NCI-H526 treated with DMSO at 0.1 percent for 48 hours (cell line): Measurements from ENCODE around the gene TRAF7.
"Not testable (repeated sequence)": the region's sequence is repeated elsewhere in the genome, so short reads cannot be mapped to it uniquely, and the experiment has no call there.

ENCODE experiments used
- DNase-seq: peaks from one replicate; lab custom pipeline; 2025; lab: John Stamatoyannopoulos, UW

TRAF7 gene

GRCh38 chr16:2155091-2155950 is at the start of gene TRAF7:
Gene TRAF7, plus strand, starts transcription at chr16:2155782. Its CDS starts 8,139 bp downstream, at chr16:2163921.
- peak; percentile 97 for DNase-seq

GRCh38 chr16:2106211-2106610 is 49.4 kb upstream of the TRAF7 start:
- not testable (repeated sequence) for DNase-seq

- not testable (repeated sequence) for DNase-seq
Observed at GRCh38 chr16:2107121-2107790, 48.3 kb upstream of the TRAF7 start.

GRCh38 chr16:2107791-2108125 is 47.8 kb upstream of the TRAF7 start:
- DNase-seq, result not testable (repeated sequence)

- not testable (repeated sequence) for DNase-seq
Observed at GRCh38 chr16:2108446-2109270, 46.9 kb upstream of the TRAF7 start.

- not testable (repeated sequence) for DNase-seq
Observed at GRCh38 chr16:2109271-2109580, 46.4 kb upstream of the TRAF7 start.

GRCh38 chr16:2109872-2110271 is 45.7 kb upstream of the TRAF7 start:
- not testable (repeated sequence) for DNase-seq

- DNase-seq, result not testable (repeated sequence)
Observed at GRCh38 chr16:2110332-2111008, 45.1 kb upstream of the TRAF7 start.

- not testable (repeated sequence) for DNase-seq
Observed at GRCh38 chr16:2111009-2111353, 44.6 kb upstream of the TRAF7 start.

- DNase-seq, result not testable (repeated sequence)
Observed at GRCh38 chr16:2111412-2112335, 43.9 kb upstream of the TRAF7 start.

- DNase-seq, result not testable (repeated sequence)
Observed at GRCh38 chr16:2112539-2113106, 43.0 kb upstream of the TRAF7 start.

- DNase-seq, result not testable (repeated sequence)
Observed at GRCh38 chr16:2114225-2114624, 41.4 kb upstream of the TRAF7 start.

- not testable (repeated sequence) for DNase-seq
Observed at GRCh38 chr16:2114885-2115590, 40.5 kb upstream of the TRAF7 start.

- DNase-seq, result no peak
Observed at GRCh38 chr16:2115591-2115973, 40.0 kb upstream of the TRAF7 start.

- DNase-seq, result not testable (repeated sequence)
Observed at GRCh38 chr16:2116428-2116827, 39.2 kb upstream of the TRAF7 start.

- DNase-seq, result not testable (repeated sequence)
Observed at GRCh38 chr16:2117341-2117740, 38.2 kb upstream of the TRAF7 start.

- DNase-seq, result not testable (repeated sequence)
Observed at GRCh38 chr16:2117960-2118722, 37.4 kb upstream of the TRAF7 start.

- DNase-seq, result not testable (repeated sequence)
Observed at GRCh38 chr16:2121325-2121724, 34.3 kb upstream of the TRAF7 start.

- no peak for DNase-seq
Observed at GRCh38 chr16:2121853-2122252, 33.7 kb upstream of the TRAF7 start.
